Measurements from ENCODE around the gene CMBL. TPM values are rescaled to one million over a fixed set of nuclear protein-coding genes. Genes with fewer than 3 reads are reported as not detected.
A peak's percentile ranks its signal among the peaks of the same experiment; 100 is the strongest.

The CMBL gene
- total RNA-seq, 2 donors from 2014 or later = 11.2 to 20.3 TPM

GRCh38 chr5:10306806-10307205 is 896 bp downstream of the CMBL start:
- Histone ChIP-seq H3K4me1 (replicated peaks) (no peaks in the 10 kb centered on the region), H3K9me3 (no peaks in the 10 kb centered on the region), H3K36me3 (no peaks in the 10 kb centered on the region), H3K27ac (peak overlapping the region; percentile 83 to 86), H3K4me3 (peak overlapping the region; percentile 43 to 49), H3K27me3 (replicated peaks; ENCODE audit: insufficient read depth) (no peaks in the 10 kb centered on the region)
- no peak for DNase-seq (ENCODE audit: low spot score)
- 26% methylated on average over 8 of the region's 8 CpGs for WGBS
- TF ChIP-seq POLR2A (IDR thresholded peaks at IDR 0.05) (no peak), CTCF (IDR thresholded peaks at IDR 0.05) (no peak), POLR2AphosphoS5 (IDR thresholded peaks at IDR 0.05) (no peak)
- intact Hi-C loops (cut with DNase I) = loop anchor here (2.0 kb wide), 1 partner anchor 22 kb away; no protein-coding TSS in a partner anchor

GRCh38 chr5:10306114-10306513 is 1.6 kb downstream of the CMBL start:
- no peak for DNase-seq (ENCODE audit: low spot score)
- H3K36me3 ChIP-seq = no peaks in the 10 kb centered on the region
- no peak for TF ChIP-seq POLR2AphosphoS5 (IDR thresholded peaks at IDR 0.05)
- TF ChIP-seq CTCF (IDR thresholded peaks at IDR 0.05) = no peak
- TF ChIP-seq POLR2A (IDR thresholded peaks at IDR 0.05) = no peak
- no peaks in the 10 kb centered on the region for H3K9me3 ChIP-seq
- WGBS = 54% methylated on average over 5 of the region's 5 CpGs
- no peak overlapping the region for H3K4me3 ChIP-seq
- intact Hi-C loops (cut with DNase I) = loop anchor here (2.0 kb wide), 1 partner anchor 21 kb away; no protein-coding TSS in a partner anchor
- H3K4me1 ChIP-seq (replicated peaks) = no peaks in the 10 kb centered on the region
- no peaks in the 10 kb centered on the region for H3K27me3 ChIP-seq (replicated peaks; ENCODE audit: insufficient read depth)
- H3K27ac ChIP-seq = peak overlapping the region in 1 of 2 donors; percentile 51

- intact Hi-C loops (cut with DNase I) = no loop called here
Measured at GRCh38 chr5:10304932-10305331, 2.8 kb downstream of the CMBL start.

GRCh38 chr5:10303699-10304170 is 4.0 kb downstream of the CMBL start:
- Histone ChIP-seq H3K9me3 (no peaks in the 10 kb centered on the region), H3K4me3 (no peak overlapping the region), H3K4me1 (replicated peaks) (no peaks in the 10 kb centered on the region), H3K27ac (no peak overlapping the region), H3K27me3 (replicated peaks; ENCODE audit: insufficient read depth) (no peaks in the 10 kb centered on the region), H3K36me3 (no peaks in the 10 kb centered on the region)
- no peak for DNase-seq (ENCODE audit: low spot score)
- no peak for TF ChIP-seq POLR2AphosphoS5 (IDR thresholded peaks at IDR 0.05)
- no peak for TF ChIP-seq CTCF (IDR thresholded peaks at IDR 0.05)
- no peak for TF ChIP-seq POLR2A (IDR thresholded peaks at IDR 0.05)
- 77% methylated on average over 5 of the region's 5 CpGs for WGBS
- intact Hi-C loops (cut with DNase I) = no loop called here

More at GRCh38 chr5:10304932-10305331, 2.8 kb downstream of the CMBL start:
- Histone ChIP-seq H3K4me1 (replicated peaks) (no peaks in the 10 kb centered on the region), H3K4me3 (no peak overlapping the region), H3K36me3 (no peaks in the 10 kb centered on the region), H3K27ac (no peak overlapping the region), H3K27me3 (replicated peaks; ENCODE audit: insufficient read depth) (no peaks in the 10 kb centered on the region), H3K9me3 (no peaks in the 10 kb centered on the region)
- no peak for TF ChIP-seq POLR2A (IDR thresholded peaks at IDR 0.05)
- peak in 1 of 4 experiments; percentile 15 for TF ChIP-seq CTCF (IDR thresholded peaks at IDR 0.05)
- DNase-seq (ENCODE audit: low spot score) = no peak
- 93% methylated on average over 5 of the region's 5 CpGs for whole genome bisulfite sequencing

- Histone ChIP-seq H3K4me1 (replicated peaks) (no peaks in the 10 kb centered on the region), H3K9me3 (no peaks in the 10 kb centered on the region), H3K27me3 (replicated peaks; ENCODE audit: insufficient read depth) (no peaks in the 10 kb centered on the region), H3K27ac (no peak overlapping the region), H3K36me3 (no peaks in the 10 kb centered on the region), H3K4me3 (no peak overlapping the region)
- 71% methylated on average over 2 of the region's 2 CpGs for WGBS
- intact Hi-C loops (cut with DNase I) = no loop called here
- TF ChIP-seq POLR2AphosphoS5 (IDR thresholded peaks at IDR 0.05) = no peak
- no peak for TF ChIP-seq POLR2A (IDR thresholded peaks at IDR 0.05)
- TF ChIP-seq CTCF (IDR thresholded peaks at IDR 0.05) = no peak
- DNase-seq (ENCODE audit: low spot score) = no peak
Measured at GRCh38 chr5:10303201-10303600, 4.5 kb downstream of the CMBL start.
